Fibroblast of villous mesenchyme (primary cell): Measurements from ENCODE around the gene TRIM17. TPM values are rescaled to one million over a fixed set of nuclear protein-coding genes. Genes with fewer than 3 reads are reported as not detected.
A peak's percentile ranks its signal among the peaks of the same experiment; 100 is the strongest.
"Not testable (repeated sequence)": the region's sequence is repeated elsewhere in the genome, so short reads cannot be mapped to it uniquely, and the experiment has no call there.

Experiments used
- DNase-seq: peaks from one replicate; pipeline ENCODE4 v3.0.0-alpha.2; 2010; ENCODE audit warnings: low read depth
- H3K4me3 ChIP-seq: 2 replicates; pipeline ENCODE4 v1.5.1; 2011; ENCODE audit warnings: low read depth, mild to moderate bottlenecking, low read length
- CTCF ChIP-seq: IDR thresholded peaks from 2 replicates; pipeline ENCODE4 v1.5.1; 2012; ENCODE audit warnings: low read depth, mild to moderate bottlenecking, low read length; ENCODE audit not compliant: insufficient read depth
- total RNA-seq: library from RNA; depleted of rRNA; stranded (reverse); fragments of >200 nt; gene quantifications from 2 replicates; pipeline ENCODE4 v1.2.3, GENCODE V29; 2012

The TRIM17 gene
- total RNA-seq, 1 donor = 0.43 TPM

- no peak for TF ChIP-seq CTCF
- no peak for DNase-seq
- no peak overlapping the region for H3K4me3 ChIP-seq
These were observed 20.8 kb upstream of the TRIM17 start for GRCh38 chr1:228437424-228437962.

GRCh38 chr1:228434689-228435088, 18.0 kb upstream of the TRIM17 start:
- peak; percentile 17 for DNase-seq
- no peak overlapping the region for H3K4me3 ChIP-seq
- TF ChIP-seq CTCF = no peak

- not testable (repeated sequence) for DNase-seq, H3K4me3 ChIP-seq
These were observed 16.8 kb upstream of the TRIM17 start for GRCh38 chr1:228433337-228434053.

- TF ChIP-seq CTCF = no peak
- no peak overlapping the region for H3K4me3 ChIP-seq
- no peak for DNase-seq
These were observed 13.6 kb upstream of the TRIM17 start for GRCh38 chr1:228430243-228430642.

GRCh38 chr1:228429698-228430097, 13.0 kb upstream of the TRIM17 start:
- TF ChIP-seq CTCF = no peak
- no peak overlapping the region for H3K4me3 ChIP-seq
- no peak for DNase-seq

GRCh38 chr1:228429007-228429406, 12.3 kb upstream of the TRIM17 start:
- no peak for TF ChIP-seq CTCF
- DNase-seq = no peak
- H3K4me3 ChIP-seq = no peak overlapping the region

GRCh38 chr1:228428412-228428811, 11.8 kb upstream of the TRIM17 start:
- no peak for TF ChIP-seq CTCF
- no peak for DNase-seq
- no peak overlapping the region for H3K4me3 ChIP-seq
